ENCODE measurements around the gene KLF14.

DNA sequence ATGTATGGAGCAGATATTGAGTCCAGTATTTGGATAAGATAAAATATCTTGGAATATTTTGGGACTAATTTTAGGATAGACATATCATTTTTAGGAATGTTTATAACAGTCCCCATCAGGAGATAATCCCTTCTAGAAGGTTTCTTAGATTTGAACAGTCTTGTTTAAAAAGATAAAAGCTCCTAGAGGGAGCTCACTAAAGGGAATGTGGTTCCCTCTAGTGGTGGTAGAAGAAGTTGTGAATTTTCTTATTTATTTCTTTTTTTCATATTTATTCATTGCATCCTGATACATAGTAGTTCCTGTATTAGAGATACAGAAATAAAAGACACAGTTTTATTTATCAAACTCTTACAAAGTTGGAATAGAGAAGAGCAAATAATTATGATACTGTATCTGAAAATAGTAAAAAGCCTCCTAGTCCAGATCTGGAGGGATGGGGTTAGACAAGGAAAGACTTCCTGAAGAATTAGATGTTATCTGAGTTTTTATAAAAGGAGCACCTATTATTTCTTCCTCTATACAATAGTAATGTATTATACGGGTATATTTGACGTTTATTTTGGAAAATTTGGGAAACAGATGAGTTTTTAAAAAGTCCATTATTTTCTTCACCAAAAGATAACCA, 24.5 kb upstream of the KLF14 start:
- TF ChIP-seq, protein P1, sequence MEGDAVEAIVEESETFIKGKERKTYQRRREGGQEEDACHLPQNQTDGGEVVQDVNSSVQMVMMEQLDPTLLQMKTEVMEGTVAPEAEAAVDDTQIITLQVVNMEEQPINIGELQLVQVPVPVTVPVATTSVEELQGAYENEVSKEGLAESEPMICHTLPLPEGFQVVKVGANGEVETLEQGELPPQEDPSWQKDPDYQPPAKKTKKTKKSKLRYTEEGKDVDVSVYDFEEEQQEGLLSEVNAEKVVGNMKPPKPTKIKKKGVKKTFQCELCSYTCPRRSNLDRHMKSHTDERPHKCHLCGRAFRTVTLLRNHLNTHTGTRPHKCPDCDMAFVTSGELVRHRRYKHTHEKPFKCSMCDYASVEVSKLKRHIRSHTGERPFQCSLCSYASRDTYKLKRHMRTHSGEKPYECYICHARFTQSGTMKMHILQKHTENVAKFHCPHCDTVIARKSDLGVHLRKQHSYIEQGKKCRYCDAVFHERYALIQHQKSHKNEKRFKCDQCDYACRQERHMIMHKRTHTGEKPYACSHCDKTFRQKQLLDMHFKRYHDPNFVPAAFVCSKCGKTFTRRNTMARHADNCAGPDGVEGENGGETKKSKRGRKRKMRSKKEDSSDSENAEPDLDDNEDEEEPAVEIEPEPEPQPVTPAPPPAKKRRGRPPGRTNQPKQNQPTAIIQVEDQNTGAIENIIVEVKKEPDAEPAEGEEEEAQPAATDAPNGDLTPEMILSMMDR (IDR thresholded peaks at IDR 0.05) = peak; percentile 87
- no peak for TF ChIP-seq EZH2 (IDR thresholded peaks at IDR 0.05)

All from neural progenitor cell (in vitro differentiated cells).